Measurements from ENCODE around the gene CCDC167.

Gene CCDC167

GRCh38 chr6:37514837-37515236, 15.1 kb upstream of the CCDC167 start:
- H3K27me3 ChIP-seq (ENCODE audit: insufficient read depth, poor library complexity, severe bottlenecking), result peaks cover 30% of the 10 kb centered on the region
- DNase-seq (ENCODE audit: low read depth in 1 of 2, low spot score in 1 of 2), result no peak
- no peak overlapping the region for H3K4me3 ChIP-seq (replicated peaks; ENCODE audit: insufficient read depth, low read length)
- no peak overlapping the region for H3K27ac ChIP-seq (replicated peaks)
- no peak for TF ChIP-seq POLR2AphosphoS5 (IDR thresholded peaks at IDR 0.05; ENCODE audit: low read depth)
- no peak for TF ChIP-seq CTCF (IDR thresholded peaks at IDR 0.05; ENCODE audit: insufficient read depth, low read length)
- TF ChIP-seq REST (IDR thresholded peaks at IDR 0.05; ENCODE audit: insufficient replicate concordance, low read depth), result no peak
- no peak for TF ChIP-seq SPI1 (IDR thresholded peaks at IDR 0.05; ENCODE audit: borderline replicate concordance, low read depth)
- TF ChIP-seq GABPA (IDR thresholded peaks at IDR 0.05; ENCODE audit: low read depth), result no peak

GRCh38 chr6:37514321-37514771, 14.7 kb upstream of the CCDC167 start:
- Histone ChIP-seq H3K4me3 (replicated peaks; ENCODE audit: insufficient read depth, low read length) (no peak overlapping the region), H3K27ac (replicated peaks) (no peak overlapping the region), H3K27me3 (ENCODE audit: insufficient read depth, poor library complexity, severe bottlenecking) (peaks cover 30% of the 10 kb centered on the region)
- no peak for DNase-seq (ENCODE audit: low read depth in 1 of 2, low spot score in 1 of 2)
- no peak for TF ChIP-seq REST (IDR thresholded peaks at IDR 0.05; ENCODE audit: insufficient replicate concordance, low read depth)
- TF ChIP-seq SPI1 (IDR thresholded peaks at IDR 0.05; ENCODE audit: borderline replicate concordance, low read depth), result no peak
- TF ChIP-seq GABPA (IDR thresholded peaks at IDR 0.05; ENCODE audit: low read depth), result no peak
- no peak for TF ChIP-seq POLR2AphosphoS5 (IDR thresholded peaks at IDR 0.05; ENCODE audit: low read depth)
- TF ChIP-seq CTCF (IDR thresholded peaks at IDR 0.05; ENCODE audit: insufficient read depth, low read length), result no peak

- no peak overlapping the region for H3K27ac ChIP-seq (replicated peaks)
- TF ChIP-seq GABPA (IDR thresholded peaks at IDR 0.05; ENCODE audit: low read depth) (no peak), POLR2AphosphoS5 (IDR thresholded peaks at IDR 0.05; ENCODE audit: low read depth) (no peak), REST (IDR thresholded peaks at IDR 0.05; ENCODE audit: insufficient replicate concordance, low read depth) (no peak), SPI1 (IDR thresholded peaks at IDR 0.05; ENCODE audit: borderline replicate concordance, low read depth) (no peak), CTCF (IDR thresholded peaks at IDR 0.05; ENCODE audit: insufficient read depth, low read length) (no peak)
Observed at GRCh38 chr6:37513576-37513975, 13.9 kb upstream of the CCDC167 start.

More at GRCh38 chr6:37513576-37513975, 13.9 kb upstream of the CCDC167 start:
- DNase-seq (ENCODE audit: low read depth in 1 of 2, low spot score in 1 of 2), result no peak
- H3K27me3 ChIP-seq (ENCODE audit: insufficient read depth, poor library complexity, severe bottlenecking), result peaks cover 30% of the 10 kb centered on the region
- no peak overlapping the region for H3K4me3 ChIP-seq (replicated peaks; ENCODE audit: insufficient read depth, low read length)

Measured in HL-60 (cell line).